HEK293 (cell line): ENCODE data around the gene TNN.

Experiments
- ELK4 ChIP-seq: IDR thresholded peaks from 2 replicates; pipeline ENCODE4 v1.6.1; 2011; ENCODE audit warnings: mild to moderate bottlenecking, low read depth, low read length, borderline replicate concordance
- HOXD13 ChIP-seq: sonication (generic); formaldehyde crosslinking; IDR thresholded peaks from 2 replicates; pipeline ENCODE4 v1.8.0; 2022; ENCODE audit warnings: missing genetic modification reagents, borderline replicate concordance
- MYNN ChIP-seq: fragments of 450-650 bp; formaldehyde crosslinking; IDR thresholded peaks from 2 replicates; pipeline ENCODE4 v1.5.1; 2016; ENCODE audit warnings: missing biosample characterization, missing genetic modification characterization, borderline replicate concordance
- SCRT2 ChIP-seq: fragments of 450-650 bp; formaldehyde crosslinking; IDR thresholded peaks from 2 replicates; pipeline ENCODE4 v1.5.1; 2016; ENCODE audit warnings: missing biosample characterization, missing genetic modification characterization
- WT1 ChIP-seq: fragments of 450-650 bp; formaldehyde crosslinking; IDR thresholded peaks from 2 replicates; pipeline ENCODE4 v1.5.1; 2016; ENCODE audit warnings: missing biosample characterization, missing genetic modification characterization
- ZBTB17 ChIP-seq: fragments of 450-650 bp; formaldehyde crosslinking; IDR thresholded peaks from 2 replicates; pipeline ENCODE4 v1.5.1; 2016; ENCODE audit warnings: missing biosample characterization, missing genetic modification characterization
- ZBTB20 ChIP-seq: fragments of 450-650 bp; formaldehyde crosslinking; IDR thresholded peaks from 2 replicates; pipeline ENCODE4 v1.5.1; 2016; ENCODE audit warnings: missing biosample characterization, missing genetic modification characterization
- ZBTB21 ChIP-seq: fragments of 450-650 bp; formaldehyde crosslinking; IDR thresholded peaks from 2 replicates; pipeline ENCODE4 v1.5.1; 2017; ENCODE audit warnings: missing biosample characterization, missing genetic modification characterization
- ZBTB44 ChIP-seq: fragments of 450-650 bp; IDR thresholded peaks from 2 replicates; pipeline ENCODE4 v1.5.1; 2018; ENCODE audit warnings: missing biosample characterization, mild to moderate bottlenecking, missing genetic modification characterization
- ZEB2 ChIP-seq: fragments of 450-650 bp; formaldehyde crosslinking; IDR thresholded peaks from 2 replicates; pipeline ENCODE4 v1.5.1; 2016; ENCODE audit warnings: missing biosample characterization, missing genetic modification characterization
- ZIC2 ChIP-seq: fragments of 450-650 bp; formaldehyde crosslinking; IDR thresholded peaks from 2 replicates; pipeline ENCODE4 v1.5.1; 2016; ENCODE audit warnings: missing biosample characterization, missing genetic modification characterization
- ZNF157 ChIP-seq: fragments of 450-650 bp; formaldehyde crosslinking; IDR thresholded peaks from 2 replicates; pipeline ENCODE4 v1.5.1; 2016; ENCODE audit warnings: missing biosample characterization, missing genetic modification characterization
- ZNF184 ChIP-seq: fragments of 450-650 bp; IDR thresholded peaks from 2 replicates; pipeline ENCODE4 v1.5.1; 2018; ENCODE audit warnings: missing biosample characterization, mild to moderate bottlenecking, missing genetic modification characterization
- ZNF2 ChIP-seq: fragments of 450-650 bp; formaldehyde crosslinking; IDR thresholded peaks from 2 replicates; pipeline ENCODE4 v1.5.1; 2016; ENCODE audit warnings: missing biosample characterization, missing genetic modification characterization
- ZNF335 ChIP-seq: fragments of 450-650 bp; formaldehyde crosslinking; conservative IDR thresholded peaks from 2 replicates; pipeline ENCODE4 v1.5.1; 2016; ENCODE audit warnings: missing biosample characterization, missing genetic modification characterization
- ZNF391 ChIP-seq: fragments of 450-650 bp; formaldehyde crosslinking; IDR thresholded peaks from 2 replicates; pipeline ENCODE4 v1.5.1; 2016; ENCODE audit warnings: low read depth, missing biosample characterization, missing genetic modification characterization, borderline replicate concordance
- ZNF449 ChIP-seq: fragments of 450-650 bp; formaldehyde crosslinking; IDR thresholded peaks from 2 replicates; pipeline ENCODE4 v1.5.1; 2017; ENCODE audit warnings: missing biosample characterization, mild to moderate bottlenecking, missing genetic modification characterization, moderate library complexity
- ZNF473 ChIP-seq: fragments of 450-650 bp; formaldehyde crosslinking; IDR thresholded peaks from 2 replicates; pipeline ENCODE4 v1.5.1; 2017; ENCODE audit warnings: missing biosample characterization, missing genetic modification characterization
- ZNF48 ChIP-seq: fragments of 450-650 bp; formaldehyde crosslinking; IDR thresholded peaks from 2 replicates; pipeline ENCODE4 v1.5.1; 2016; ENCODE audit warnings: missing biosample characterization, missing genetic modification characterization
- ZNF521 ChIP-seq: fragments of 450-650 bp; formaldehyde crosslinking; IDR thresholded peaks from 2 replicates; pipeline ENCODE4 v1.5.1; 2017; ENCODE audit warnings: missing biosample characterization, mild to moderate bottlenecking, missing genetic modification characterization
- ZNF555 ChIP-seq: fragments of 450-650 bp; formaldehyde crosslinking; conservative IDR thresholded peaks from 2 replicates; pipeline ENCODE4 v1.5.1; 2017; ENCODE audit warnings: missing biosample characterization, mild to moderate bottlenecking, missing genetic modification characterization, inconsistent platforms
- ZNF558 ChIP-seq: fragments of 450-650 bp; formaldehyde crosslinking; IDR thresholded peaks from 2 replicates; pipeline ENCODE4 v1.5.1; 2016; ENCODE audit warnings: missing biosample characterization, missing genetic modification characterization
- ZNF621 ChIP-seq: fragments of 450-650 bp; formaldehyde crosslinking; IDR thresholded peaks from 2 replicates; pipeline ENCODE4 v1.5.1; 2017; ENCODE audit warnings: missing biosample characterization, missing genetic modification characterization
- ZNF664 ChIP-seq: fragments of 450-650 bp; formaldehyde crosslinking; IDR thresholded peaks from 2 replicates; pipeline ENCODE4 v1.5.1; 2016; ENCODE audit warnings: missing biosample characterization, missing genetic modification characterization
- ZNF670 ChIP-seq: fragments of 450-650 bp; formaldehyde crosslinking; IDR thresholded peaks from 2 replicates; pipeline ENCODE4 v1.5.1; 2016; ENCODE audit warnings: missing biosample characterization, missing genetic modification characterization, low read depth
- ZNF707 ChIP-seq: fragments of 450-650 bp; formaldehyde crosslinking; IDR thresholded peaks from 2 replicates; pipeline ENCODE4 v1.5.1; 2016; ENCODE audit warnings: missing biosample characterization, missing genetic modification characterization
- ZNF747 ChIP-seq: fragments of 450-650 bp; formaldehyde crosslinking; IDR thresholded peaks from 2 replicates; pipeline ENCODE4 v1.5.1; 2016; ENCODE audit warnings: missing biosample characterization, missing genetic modification characterization
- ZNF843 ChIP-seq: fragments of 450-650 bp; formaldehyde crosslinking; IDR thresholded peaks from 2 replicates; pipeline ENCODE4 v1.5.1; 2016; ENCODE audit warnings: missing biosample characterization, missing genetic modification characterization
- TF ChIP-seq, protein P1 (sequence below): fragments of 450-650 bp; formaldehyde crosslinking; IDR thresholded peaks from 2 replicates; pipeline ENCODE4 v1.5.1; 2016; ENCODE audit warnings: missing biosample characterization, missing genetic modification characterization
- TF ChIP-seq, protein P2 (sequence below): fragments of 450-650 bp; formaldehyde crosslinking; IDR thresholded peaks from 2 replicates; pipeline ENCODE4 v1.5.1; 2017; ENCODE audit warnings: missing biosample characterization, missing genetic modification characterization
- TF ChIP-seq, protein P3 (sequence below): fragments of 450-650 bp; formaldehyde crosslinking; IDR thresholded peaks from 2 replicates; pipeline ENCODE4 v1.5.1; 2016; ENCODE audit warnings: missing biosample characterization, missing genetic modification characterization
- TF ChIP-seq, protein P4 (sequence below): fragments of 450-650 bp; formaldehyde crosslinking; IDR thresholded peaks from 2 replicates; pipeline ENCODE4 v1.5.1; 2016; ENCODE audit warnings: missing biosample characterization, missing genetic modification characterization, borderline replicate concordance

TNN gene

DNA sequence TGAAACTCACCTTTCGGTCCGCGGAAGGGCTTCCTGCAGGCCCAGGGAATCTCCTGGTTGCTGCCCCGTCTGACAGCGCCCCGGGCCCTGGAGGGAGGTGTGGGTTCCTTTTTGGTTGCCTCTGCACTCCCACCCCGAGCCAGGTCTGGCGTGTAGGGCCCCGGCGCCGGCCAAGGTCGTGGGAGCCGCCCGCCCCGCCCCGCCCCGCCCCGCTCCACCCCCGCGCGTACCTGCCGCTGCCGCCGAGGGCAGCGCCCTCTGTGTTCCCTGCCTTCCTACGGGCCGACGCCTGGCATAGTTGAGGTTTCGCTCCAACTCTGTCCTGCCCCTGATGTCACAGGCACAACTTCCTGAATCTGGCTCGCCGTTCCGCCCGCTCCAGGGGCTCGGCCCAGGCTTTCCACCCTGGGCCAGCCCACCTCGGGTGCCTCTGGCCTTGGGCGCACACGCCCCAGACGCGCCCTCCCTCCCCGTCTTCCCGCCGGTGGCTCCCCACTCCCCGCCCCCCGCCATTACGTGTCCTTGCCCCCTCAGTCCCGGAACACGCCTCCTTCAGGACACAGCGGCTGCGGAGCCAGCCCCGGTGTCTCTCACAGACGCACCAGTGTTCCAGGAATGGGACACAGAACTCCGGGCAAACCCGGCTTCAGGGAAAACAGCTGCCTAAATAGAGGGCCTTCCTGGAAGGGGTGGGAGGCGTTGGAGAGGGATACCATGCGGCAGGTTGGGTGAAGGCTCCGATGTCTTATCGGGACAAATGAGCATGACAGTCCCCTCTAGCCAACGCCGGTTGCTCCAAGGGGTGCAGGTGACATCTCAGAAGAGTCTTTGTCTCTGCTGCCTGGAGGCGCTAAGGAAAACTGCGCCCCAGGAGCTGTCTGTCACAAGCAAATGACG is 125.2 kb downstream of the TNN start, which contains the start of gene KIAA0040 (continued):
- no peak for TF ChIP-seq ZNF843
- TF ChIP-seq ZNF157 (tag by site-specific recombination), result no peak
- no peak for TF ChIP-seq ZNF473 (tag by site-specific recombination)
- TF ChIP-seq ZNF2 (tag by site-specific recombination), result no peak
- peak; percentile 45; the same call in 1 of the 2 replicates for TF ChIP-seq ZEB2 (tag by site-specific recombination)
- TF ChIP-seq, protein P1, sequence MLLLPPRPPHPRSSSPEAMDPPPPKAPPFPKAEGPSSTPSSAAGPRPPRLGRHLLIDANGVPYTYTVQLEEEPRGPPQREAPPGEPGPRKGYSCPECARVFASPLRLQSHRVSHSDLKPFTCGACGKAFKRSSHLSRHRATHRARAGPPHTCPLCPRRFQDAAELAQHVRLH (tag by site-specific recombination), result no peak
- no peak for TF ChIP-seq ZNF184
- TF ChIP-seq, protein P2, sequence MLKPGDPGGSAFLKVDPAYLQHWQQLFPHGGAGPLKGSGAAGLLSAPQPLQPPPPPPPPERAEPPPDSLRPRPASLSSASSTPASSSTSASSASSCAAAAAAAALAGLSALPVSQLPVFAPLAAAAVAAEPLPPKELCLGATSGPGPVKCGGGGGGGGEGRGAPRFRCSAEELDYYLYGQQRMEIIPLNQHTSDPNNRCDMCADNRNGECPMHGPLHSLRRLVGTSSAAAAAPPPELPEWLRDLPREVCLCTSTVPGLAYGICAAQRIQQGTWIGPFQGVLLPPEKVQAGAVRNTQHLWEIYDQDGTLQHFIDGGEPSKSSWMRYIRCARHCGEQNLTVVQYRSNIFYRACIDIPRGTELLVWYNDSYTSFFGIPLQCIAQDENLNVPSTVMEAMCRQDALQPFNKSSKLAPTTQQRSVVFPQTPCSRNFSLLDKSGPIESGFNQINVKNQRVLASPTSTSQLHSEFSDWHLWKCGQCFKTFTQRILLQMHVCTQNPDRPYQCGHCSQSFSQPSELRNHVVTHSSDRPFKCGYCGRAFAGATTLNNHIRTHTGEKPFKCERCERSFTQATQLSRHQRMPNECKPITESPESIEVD (tag by site-specific recombination), result no peak
- no peak for TF ChIP-seq ZNF555
- no peak for TF ChIP-seq ZNF48
- no peak for TF ChIP-seq ZNF664 (tag by site-specific recombination)
- peak; percentile 36 for TF ChIP-seq ZIC2 (tag by site-specific recombination)
- no peak for TF ChIP-seq ZNF558 (tag by site-specific recombination)
- no peak for TF ChIP-seq ELK4
- no peak for TF ChIP-seq ZNF707 (tag by site-specific recombination)
- no peak for TF ChIP-seq ZNF391 (tag by site-specific recombination)
- no peak for TF ChIP-seq ZNF747 (tag by site-specific recombination)
- peak; percentile 89 for TF ChIP-seq ZNF335 (tag by site-specific recombination)
- no peak for TF ChIP-seq ZNF670 (tag by site-specific recombination)
- no peak for TF ChIP-seq ZBTB21 (tag by site-specific recombination)
- no peak for TF ChIP-seq ZNF449
- no peak for TF ChIP-seq WT1 (tag by site-specific recombination)
- TF ChIP-seq ZBTB44 (tag by site-specific recombination), result no peak
- TF ChIP-seq, protein P3, sequence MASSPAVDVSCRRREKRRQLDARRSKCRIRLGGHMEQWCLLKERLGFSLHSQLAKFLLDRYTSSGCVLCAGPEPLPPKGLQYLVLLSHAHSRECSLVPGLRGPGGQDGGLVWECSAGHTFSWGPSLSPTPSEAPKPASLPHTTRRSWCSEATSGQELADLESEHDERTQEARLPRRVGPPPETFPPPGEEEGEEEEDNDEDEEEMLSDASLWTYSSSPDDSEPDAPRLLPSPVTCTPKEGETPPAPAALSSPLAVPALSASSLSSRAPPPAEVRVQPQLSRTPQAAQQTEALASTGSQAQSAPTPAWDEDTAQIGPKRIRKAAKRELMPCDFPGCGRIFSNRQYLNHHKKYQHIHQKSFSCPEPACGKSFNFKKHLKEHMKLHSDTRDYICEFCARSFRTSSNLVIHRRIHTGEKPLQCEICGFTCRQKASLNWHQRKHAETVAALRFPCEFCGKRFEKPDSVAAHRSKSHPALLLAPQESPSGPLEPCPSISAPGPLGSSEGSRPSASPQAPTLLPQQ, result peak; percentile 25; the same call in 1 of the 2 replicates
- TF ChIP-seq ZNF521 (tag by site-specific recombination), result no peak
- TF ChIP-seq MYNN (tag by site-specific recombination), result no peak
- peak; percentile 75 for TF ChIP-seq ZBTB20
- TF ChIP-seq HOXD13, result no peak
- TF ChIP-seq ZBTB17 (tag by site-specific recombination), result peak; percentile 64
- TF ChIP-seq, protein P4, sequence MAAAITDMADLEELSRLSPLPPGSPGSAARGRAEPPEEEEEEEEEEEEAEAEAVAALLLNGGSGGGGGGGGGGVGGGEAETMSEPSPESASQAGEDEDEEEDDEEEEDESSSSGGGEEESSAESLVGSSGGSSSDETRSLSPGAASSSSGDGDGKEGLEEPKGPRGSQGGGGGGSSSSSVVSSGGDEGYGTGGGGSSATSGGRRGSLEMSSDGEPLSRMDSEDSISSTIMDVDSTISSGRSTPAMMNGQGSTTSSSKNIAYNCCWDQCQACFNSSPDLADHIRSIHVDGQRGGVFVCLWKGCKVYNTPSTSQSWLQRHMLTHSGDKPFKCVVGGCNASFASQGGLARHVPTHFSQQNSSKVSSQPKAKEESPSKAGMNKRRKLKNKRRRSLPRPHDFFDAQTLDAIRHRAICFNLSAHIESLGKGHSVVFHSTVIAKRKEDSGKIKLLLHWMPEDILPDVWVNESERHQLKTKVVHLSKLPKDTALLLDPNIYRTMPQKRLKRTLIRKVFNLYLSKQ (tag by site-specific recombination), result no peak
- no peak for TF ChIP-seq SCRT2 (tag by site-specific recombination)
- TF ChIP-seq ZNF621 (tag by site-specific recombination), result no peak
